ENCODE data around the gene CD209.

The CD209 gene

GRCh38 chr19:7736148-7736547 is 11.2 kb downstream of the CD209 start:
- no peak for DNase-seq

DNA sequence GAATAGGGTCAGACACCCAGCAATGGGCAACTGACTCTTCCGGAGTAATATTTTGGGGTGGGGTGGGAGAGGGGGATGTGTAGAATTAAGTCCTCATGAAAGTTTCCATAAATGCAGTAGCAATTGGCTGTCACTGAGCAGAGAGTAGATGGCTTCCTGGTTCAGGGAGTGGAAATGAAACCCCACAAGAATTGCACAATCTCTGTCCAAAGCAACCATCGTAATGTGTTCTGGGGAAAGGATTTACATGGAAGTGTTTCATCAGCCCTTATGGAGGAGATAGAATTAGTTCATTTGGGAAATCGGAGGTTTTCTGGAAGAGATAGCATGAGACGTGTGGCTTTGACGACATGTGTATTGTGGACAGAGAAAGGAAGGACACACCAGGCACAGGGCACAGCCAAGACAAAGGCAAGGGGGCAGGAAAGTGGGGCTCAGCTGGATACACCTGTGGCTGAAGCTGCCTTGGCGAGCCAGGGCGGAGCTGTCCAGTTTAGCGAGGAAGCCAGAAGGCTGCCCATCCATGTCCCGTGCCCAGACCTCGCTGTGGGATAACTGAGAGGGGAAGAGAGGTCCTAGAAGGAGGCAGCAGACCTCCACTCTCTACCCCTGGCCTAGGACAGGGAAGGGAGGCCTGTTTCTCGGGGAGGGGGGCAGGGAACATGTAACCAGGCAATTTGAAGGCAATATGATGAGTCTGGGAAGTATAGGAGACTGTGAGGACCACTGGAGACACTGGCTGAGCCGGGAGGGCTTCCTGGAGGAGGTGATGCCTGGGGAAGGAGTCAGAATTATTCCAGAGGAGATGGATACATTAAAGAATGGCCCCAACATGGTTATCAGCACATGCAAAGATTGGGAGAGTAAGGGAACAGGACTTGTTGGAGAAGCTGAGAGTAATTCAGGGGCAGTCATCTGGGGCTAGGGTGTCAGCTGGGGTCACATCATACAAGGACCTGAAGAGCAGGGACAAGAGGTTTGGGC is 12.8 kb downstream of the CD209 start:
- no peak for DNase-seq

- DNase-seq = no peak
These were observed 14.0 kb downstream of the CD209 start for GRCh38 chr19:7733376-7733775.

GRCh38 chr19:7732045-7732444 is 15.3 kb downstream of the CD209 start, which contains the start of gene CLEC4G:
TSS of gene CLEC4G (minus strand) at chr19:7732110. CDS start at chr19:7732102, 8 bp downstream.
- DNase-seq = no peak

GRCh38 chr19:7731615-7732014 is 15.7 kb downstream of the CD209 start:
- DNase-seq = no peak

- no peak for DNase-seq
These were observed 16.1 kb downstream of the CD209 start for GRCh38 chr19:7731218-7731595.

- DNase-seq = no peak
These were observed 16.8 kb downstream of the CD209 start for GRCh38 chr19:7730286-7731217.

DNA sequence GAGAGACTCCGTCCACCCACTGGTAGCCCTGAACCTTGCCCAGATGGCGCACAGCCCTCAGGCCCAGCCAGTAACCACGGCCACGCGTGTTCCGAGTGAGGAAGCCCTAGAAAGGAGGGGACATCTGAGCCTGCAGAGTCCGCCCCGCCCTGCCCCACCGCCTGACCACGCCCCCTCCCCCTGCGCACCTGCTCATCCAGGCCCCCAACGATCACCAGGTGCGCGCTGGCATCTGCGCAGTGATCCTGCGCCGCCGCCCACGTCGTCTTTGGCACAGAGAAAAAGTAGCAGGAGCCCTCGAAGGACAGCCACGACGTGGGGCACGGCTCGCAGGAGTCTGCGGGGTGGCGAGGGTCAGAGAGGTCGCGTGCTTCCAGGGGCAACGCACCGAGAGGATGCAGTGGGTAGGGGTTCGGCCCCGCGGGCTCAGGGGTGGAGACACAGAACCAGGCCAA is 17.5 kb downstream of the CD209 start:
- DNase-seq = no peak

DNA sequence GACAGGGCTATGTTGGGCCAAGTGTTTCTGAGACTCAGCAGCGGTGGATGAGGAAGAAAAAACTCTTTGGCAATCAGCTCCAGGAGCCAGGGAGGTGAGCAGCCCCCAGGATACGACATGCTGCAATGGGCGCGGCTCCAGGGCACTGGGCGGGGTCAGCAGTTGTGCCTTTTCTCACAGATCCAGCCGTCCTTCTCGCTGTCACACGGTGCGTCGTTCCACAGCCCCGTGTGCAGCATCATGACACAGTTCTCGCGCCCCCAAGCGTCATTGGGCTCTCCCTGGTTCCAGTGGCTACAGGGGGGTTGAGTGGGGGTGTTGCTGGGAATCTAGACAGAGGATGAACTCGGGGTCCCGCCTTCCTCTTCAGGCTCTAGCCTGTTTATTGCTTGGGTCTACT is 18.1 kb downstream of the CD209 start:
- DNase-seq = no peak

- DNase-seq = no peak
These were observed 21.5 kb downstream of the CD209 start for GRCh38 chr19:7725791-7726190.

GRCh38 chr19:7722231-7722651 is 25.1 kb downstream of the CD209 start:
- DNase-seq = no peak

DNA sequence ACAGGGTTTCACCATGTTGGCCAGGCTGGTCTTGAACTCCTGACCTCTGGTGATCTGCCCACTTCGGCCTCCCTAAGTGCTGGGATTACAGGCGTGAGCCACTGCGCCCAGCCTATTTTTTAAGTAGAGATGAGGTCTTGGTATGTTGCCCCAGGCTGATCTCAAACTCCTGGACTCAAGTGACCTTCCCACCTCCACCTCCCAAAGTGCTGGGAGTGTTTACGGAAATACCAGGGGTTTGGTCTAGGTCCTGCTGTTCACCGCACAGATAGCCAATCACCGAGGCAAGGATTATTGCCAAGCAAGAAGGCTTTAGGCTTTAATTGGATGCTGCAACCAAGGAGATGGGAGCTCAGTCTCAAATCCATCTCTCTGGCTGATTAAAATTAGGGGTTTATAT is 27.0 kb downstream of the CD209 start:
- no peak for DNase-seq

- no peak for DNase-seq
These were observed 28.7 kb downstream of the CD209 start for GRCh38 chr19:7718668-7719067.

- no peak for DNase-seq
These were observed 30.6 kb downstream of the CD209 start for GRCh38 chr19:7716762-7717161.

GRCh38 chr19:7715671-7716070 is 31.7 kb downstream of the CD209 start:
- no peak for DNase-seq

GRCh38 chr19:7710616-7711015 is 36.7 kb downstream of the CD209 start:
- no peak for DNase-seq

DNA sequence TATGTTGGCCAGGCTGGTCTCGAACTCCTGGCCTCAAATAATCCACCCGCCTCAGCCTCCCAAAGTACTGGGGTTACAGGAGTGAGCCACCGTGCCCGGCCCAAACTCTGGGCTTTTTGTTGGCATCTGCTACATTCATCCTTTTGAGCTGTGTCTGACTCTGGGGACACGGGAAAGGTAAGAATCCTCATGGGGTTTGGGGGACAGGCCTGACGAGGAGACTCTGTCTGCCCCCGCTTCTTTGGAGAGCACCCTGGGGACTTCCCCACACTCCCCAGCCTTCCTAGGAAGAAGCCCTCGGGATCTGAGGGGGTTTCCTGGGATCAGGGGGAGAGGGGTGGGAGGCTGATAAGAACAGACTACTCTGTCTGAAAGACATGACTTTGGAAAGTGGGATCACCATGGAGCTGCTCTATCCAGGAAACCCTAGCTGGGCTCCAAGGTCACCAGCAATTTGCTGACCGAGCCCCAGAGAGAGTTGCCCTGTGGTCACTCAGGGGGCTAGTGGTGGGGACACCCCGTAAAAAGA is 37.3 kb downstream of the CD209 start:
- DNase-seq = no peak

- DNase-seq = no peak
These were observed 40.3 kb downstream of the CD209 start for GRCh38 chr19:7706955-7707456.

DNA sequence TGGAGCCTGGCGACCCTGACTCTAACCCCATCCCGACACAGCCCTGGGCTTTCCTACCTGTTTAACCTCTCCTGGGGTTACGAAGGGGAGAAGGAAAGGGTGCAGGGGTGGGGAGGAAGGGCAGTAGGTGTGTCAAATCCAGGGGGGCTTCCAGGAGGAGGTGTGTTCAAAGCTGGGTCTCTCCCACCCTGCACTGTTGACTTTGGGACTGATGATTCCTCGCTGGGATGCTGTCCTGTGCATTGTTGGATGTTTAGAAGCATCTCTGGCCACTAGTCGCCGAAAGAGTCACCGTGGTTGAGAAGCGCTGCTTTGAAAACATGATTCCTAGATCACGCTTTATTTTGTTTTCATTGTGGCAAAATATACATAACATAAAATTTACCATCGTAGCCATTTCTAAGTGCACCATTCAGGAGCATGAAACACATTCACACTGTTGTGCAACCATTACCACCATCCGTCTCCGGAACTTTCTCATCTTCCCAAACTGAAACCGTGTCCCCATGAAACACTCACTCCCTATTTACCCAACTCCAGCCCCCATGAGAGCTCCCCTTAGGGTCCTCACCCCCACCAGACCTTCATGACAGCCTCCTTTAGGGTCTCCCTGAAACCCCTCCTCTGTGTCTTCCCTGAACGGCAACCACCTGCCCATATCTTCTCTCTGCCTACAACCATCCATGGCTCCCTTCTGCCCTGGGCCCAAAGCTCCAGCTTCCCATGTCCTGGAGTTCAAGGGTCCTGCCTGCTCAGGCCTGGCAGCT is 41.0 kb downstream of the CD209 start:
- DNase-seq = no peak

DNA sequence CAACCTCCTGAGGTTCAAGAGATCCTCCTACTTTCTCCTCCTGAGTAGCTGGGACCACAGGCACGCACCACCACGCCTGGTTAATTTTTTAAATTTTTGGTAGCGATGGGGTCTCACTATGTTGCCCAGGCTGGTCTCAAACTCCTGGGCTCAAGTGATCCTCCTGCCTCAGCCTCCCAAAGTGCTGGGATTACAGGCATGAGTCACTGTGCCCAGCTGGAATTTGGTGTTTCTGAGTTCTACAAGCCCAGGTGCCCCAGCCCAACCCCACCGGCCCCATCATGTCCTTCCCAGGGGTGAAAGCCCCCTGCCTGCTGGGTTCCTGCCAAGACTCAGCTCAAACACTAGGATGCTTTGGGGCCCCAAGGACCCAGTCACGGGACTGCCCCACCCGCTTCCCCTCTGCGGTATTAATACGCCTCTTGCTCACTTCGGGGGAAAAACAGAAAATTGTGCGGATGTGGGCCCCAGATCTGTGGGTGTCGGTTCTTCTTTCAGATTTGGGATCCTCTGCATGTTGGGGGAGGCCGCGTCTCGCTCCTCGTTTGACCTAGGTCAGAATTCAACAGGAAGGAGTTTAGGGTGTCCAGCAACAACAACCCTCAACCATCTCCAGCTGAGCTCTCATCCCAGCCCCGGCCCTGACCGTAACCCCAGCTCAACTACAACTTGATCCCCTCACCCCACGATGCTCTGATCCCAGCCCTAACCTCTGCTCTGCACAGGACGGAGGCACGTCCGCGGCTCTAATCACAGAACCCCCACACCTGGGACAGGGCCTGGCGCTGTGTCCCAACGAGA is 41.7 kb downstream of the CD209 start:
- no peak for DNase-seq
